GM21529 (cell line): ENCODE results near the gene EMILIN2.
"Not testable (repeated sequence)": the region's sequence is repeated elsewhere in the genome, so short reads cannot be mapped to it uniquely, and the experiment has no call there.

Experiments
- ATAC-seq: cut with Tn5 transposase; IDR thresholded peaks from one replicate; pipeline ENCODE4 v1.9.1; 2021; ENCODE audit not compliant: unreplicated experiment

The EMILIN2 gene

GRCh38 chr18:2846636-2847316 lies at the start of gene EMILIN2:
Gene EMILIN2 (plus strand): TSS chr18:2847006. CDS start chr18:2847189, 183 bp downstream.
- ATAC-seq: no peak

- ATAC-seq: peak; percentile 72
Measured at GRCh38 chr18:2797951-2798350, 48.9 kb upstream of the EMILIN2 start.

GRCh38 chr18:2799369-2799768 lies 47.4 kb upstream of the EMILIN2 start:
- no peak for ATAC-seq

DNA sequence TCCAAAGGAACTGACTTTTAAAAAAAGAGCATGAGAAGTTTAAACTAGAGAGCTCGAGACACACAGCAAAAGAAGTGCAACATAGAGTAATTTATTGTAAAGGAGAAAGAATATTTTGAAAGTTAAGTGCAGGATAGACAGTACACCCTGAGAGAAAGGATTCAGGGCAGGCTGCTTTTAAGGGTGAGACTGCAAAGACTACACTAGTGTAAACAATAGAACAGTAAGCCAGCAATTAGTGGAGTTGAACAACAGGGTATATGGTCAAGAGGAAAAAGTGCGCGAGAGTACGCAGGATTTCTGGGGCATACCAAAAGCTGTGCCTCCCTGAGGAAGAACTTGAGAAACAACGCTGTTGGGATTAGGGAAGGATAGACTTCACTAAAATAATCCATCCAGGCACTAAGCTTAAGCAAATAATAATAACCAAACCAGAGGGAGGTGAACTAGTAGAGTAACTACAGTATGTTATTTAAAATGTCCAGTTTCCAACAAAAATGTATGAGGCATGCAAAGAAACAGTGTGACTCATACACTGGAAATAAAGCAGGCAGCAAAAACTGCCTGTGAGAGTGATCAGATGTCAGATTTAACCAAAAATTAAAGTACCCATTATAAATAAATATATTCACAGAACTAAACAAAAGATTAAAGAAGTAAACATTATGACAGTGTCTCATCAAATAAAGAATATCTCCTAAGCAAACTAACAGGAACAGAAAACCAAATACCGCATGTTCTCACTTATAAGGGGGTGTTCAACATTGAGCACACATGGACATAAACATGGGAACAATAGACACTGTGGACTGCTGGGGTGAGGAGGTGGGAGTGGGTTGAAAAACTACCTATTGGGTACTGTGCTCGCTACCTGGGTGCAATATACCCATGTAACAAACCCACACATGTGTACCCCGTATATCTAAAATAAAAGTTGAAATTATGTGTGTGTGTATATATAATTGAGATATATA lies 40.5 kb upstream of the EMILIN2 start:
- no peak for ATAC-seq

DNA sequence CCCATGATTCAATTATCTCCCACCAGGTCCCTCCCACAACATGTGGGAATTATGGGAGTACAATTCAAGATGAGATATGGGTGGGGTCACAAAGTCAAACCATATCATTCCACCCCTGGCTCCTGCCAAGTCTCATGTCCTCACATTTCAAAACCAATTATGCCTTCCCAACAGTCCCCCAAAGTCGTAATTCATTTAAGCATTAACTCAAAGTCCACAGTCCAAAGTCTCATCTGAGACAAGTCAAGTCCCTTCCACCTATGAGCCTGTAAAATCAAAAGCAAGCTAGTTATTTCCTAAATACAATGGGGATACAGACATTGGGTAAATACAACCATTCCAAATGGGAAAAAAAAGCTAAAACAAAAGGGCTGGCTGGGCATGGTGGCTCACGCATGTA lies 38.2 kb upstream of the EMILIN2 start:
- ATAC-seq: not testable (repeated sequence)

GRCh38 chr18:2809666-2810183 lies 37.1 kb upstream of the EMILIN2 start:
- not testable (repeated sequence) for ATAC-seq

- ATAC-seq: no peak
Measured at GRCh38 chr18:2811416-2811815, 35.4 kb upstream of the EMILIN2 start.

- ATAC-seq: no peak
Measured at GRCh38 chr18:2814928-2815327, 31.9 kb upstream of the EMILIN2 start.

DNA sequence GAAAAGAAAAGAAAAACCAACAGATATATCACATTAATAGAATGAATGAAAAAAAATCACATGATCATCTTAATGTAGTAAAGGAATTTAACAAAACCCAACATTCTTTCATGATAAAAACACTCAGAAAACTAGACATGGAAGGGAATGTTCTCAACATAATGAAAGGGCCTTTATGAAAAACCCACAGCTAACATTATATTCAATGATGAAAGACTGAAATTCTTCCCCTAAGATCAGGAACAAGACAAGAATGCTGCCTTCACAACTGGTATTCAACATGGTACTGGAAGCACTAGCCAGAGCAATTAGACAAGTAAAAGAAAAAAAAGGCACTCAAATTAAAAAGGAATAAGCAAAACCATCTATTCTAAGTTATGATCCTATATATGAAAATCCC lies 28.5 kb upstream of the EMILIN2 start:
- ATAC-seq: no peak

DNA sequence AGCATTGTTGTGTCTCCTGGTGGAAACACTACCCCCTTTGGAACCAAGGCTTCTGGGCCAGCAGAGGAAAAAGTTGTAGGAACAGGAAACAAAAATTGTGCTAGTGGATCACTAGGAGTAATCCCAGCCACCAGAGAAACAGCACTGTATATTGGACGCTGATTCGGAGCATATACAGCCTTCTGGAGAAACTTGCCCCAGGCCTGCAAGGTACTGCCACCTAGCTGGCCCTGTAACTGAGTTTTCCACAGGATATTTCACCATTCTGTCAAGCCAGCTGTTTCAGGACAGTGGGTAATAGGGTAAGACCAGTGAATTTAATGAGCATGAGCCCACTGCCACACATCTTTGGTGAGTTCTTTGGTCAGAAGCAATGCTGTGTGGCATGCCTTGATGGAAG lies 25.1 kb upstream of the EMILIN2 start:
- no peak for ATAC-seq

DNA sequence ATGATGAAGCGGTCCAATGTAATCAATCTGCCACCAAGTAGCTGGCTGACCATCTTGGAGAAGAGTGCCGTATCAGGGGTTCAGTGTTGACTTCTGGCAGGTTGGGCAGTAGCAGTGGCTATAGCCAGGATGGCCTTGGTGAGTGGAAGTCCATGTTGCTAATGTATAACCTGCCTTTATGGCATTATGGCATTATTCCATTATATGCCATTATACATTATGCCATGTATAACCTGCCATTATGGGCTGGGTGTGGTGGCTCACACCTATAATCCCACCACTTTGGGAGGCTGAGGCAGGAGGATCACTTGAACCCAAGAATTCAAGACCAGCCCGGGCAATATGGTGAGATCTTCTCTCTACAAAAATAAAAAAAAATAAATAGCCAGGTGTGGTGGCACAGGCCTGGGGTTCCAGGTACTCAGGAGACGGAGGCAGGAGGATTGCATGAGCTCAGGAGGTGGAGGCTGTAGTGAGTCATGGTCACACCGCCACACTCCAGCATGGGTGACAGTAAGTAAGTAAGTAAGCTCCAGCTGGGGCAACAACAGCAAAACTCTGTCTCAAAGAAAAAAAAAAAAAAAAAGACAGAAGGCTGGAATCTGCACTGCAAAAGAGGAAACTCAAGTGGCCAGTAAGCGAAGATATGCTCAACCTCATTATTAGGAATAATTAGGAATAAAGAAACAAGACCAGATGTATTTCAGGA lies 24.4 kb upstream of the EMILIN2 start:
- ATAC-seq: no peak

- ATAC-seq: no peak
Measured at GRCh38 chr18:2823202-2823601, 23.6 kb upstream of the EMILIN2 start.

DNA sequence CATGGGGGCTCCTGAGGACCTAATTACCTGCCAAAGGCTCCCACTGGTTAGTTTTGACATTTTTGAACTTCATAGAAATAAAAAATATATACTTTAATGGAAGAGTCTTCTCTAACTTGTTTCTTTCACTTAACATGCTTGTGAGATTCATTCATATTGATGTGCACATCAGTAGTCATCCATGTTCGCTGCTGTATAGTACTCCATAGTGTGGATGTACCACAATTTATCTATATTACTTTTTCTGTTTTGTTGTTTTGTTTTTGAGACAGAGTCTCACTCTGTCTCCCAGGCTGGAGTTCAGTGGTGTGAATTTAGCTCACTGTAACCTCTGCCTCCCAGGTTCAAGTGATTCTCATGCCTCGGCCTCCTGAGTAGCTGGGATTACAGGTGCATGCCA lies 22.8 kb upstream of the EMILIN2 start:
- no peak for ATAC-seq

GRCh38 chr18:2824865-2825264 lies 21.9 kb upstream of the EMILIN2 start:
- ATAC-seq: no peak

DNA sequence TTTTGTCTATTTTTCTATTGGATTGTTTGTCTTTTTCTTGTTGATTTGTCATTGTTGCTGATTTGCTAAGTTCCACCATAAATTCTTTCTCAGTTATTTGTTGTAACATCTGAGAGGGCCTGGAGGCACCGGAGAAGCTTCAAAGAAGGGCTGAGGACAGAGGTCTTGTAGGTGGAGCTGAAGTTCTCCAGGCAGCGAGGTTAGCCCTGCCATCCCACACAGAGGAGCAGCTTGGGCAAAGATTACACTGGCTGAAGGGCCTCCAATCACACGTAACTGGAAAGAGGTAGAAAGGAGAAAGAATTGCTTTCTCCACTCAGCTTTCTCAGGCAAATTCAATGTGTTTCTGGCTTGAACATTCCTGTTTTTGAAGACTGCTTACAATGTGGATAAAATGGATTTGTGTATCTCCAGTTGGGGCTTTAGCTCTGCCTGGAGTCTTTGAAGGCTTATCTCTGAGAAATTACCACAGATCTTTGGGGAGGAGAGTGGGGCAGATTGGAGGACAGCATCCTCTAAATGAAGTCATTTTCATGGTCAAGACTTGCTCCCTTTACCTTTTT lies 21.1 kb upstream of the EMILIN2 start:
- ATAC-seq: no peak

DNA sequence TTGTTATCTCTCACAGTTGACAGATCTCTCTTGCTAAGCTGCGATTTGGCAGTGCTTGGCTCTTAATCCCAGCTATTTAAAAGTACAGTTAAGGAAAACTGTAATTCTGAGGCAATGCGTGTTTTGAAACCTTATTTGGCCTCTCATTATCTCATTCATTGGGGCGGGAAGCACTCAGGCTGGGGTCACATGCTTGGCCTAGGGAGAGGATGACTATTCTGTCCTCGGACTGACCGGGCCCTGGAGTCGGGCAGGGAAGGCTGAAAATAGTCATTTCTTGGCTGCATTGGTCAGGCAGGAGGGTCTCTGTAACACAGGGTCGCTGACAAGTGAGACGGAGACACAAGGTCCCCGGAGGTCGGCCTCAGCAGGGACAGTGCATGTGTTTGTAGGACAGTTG lies 20.2 kb upstream of the EMILIN2 start:
- ATAC-seq: no peak

DNA sequence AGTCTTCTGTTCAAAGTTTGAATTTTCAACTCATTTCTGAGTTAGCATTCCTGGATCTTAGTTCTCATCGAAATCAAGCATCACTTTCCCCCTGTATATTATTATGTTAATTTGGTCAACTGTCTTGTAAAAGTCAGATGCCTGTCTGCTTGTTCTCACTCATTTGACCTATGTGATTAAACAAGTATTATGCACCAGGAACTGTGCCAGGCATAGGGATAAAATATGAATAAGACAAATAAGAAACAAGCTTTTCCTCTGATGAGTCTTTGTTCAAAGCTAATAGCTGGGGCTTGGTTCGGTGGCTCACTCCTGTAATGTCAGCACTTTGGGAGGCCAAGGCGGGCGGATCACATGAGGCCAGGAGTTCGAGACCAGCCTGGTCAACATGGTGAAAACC lies 19.7 kb upstream of the EMILIN2 start:
- ATAC-seq: no peak

- not testable (repeated sequence) for ATAC-seq
Measured at GRCh38 chr18:2836118-2836517, 10.7 kb upstream of the EMILIN2 start.

GRCh38 chr18:2837290-2837689 lies 9.5 kb upstream of the EMILIN2 start:
- ATAC-seq: not testable (repeated sequence)

DNA sequence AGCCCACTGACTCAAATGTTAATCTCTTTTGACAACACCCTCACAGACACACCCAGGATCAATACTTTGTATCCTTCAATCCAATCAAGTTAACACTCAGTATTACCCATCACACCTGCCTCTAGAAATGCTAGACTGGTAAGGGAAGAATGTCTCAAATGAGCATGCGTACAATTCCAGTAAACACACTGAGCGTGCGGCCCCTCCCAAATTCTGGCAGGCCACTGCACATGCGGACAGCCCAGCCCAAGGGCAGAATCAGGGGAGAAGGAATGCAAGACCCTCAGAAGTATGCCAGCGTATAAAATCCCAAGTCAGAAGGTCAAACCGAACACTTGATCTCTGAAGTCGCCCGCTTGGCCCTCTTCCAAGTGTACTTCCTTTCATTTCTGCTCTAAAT lies 7.6 kb upstream of the EMILIN2 start:
- no peak for ATAC-seq

DNA sequence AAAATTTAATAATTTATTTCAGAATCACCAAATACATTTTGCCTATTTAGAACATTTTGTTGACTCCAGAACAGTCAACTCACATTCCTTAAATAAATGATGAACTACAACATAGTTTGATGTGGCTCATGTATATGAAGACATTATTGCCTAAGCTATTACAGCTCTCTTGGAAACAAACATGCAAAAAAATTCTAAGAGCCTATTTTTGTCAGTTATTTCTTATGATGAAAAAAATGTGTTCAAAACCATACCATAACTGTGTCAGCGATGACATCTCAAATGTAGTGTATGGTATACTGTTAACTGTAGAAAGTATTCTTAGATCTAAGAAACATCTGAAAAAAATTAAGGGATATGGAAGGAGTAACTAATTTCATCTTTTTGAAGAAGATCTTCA lies 6.3 kb upstream of the EMILIN2 start:
- ATAC-seq: no peak
